C1 segment of cervical spinal cord (tissue), 14 donors: Measurements from ENCODE around the gene EFCAB11.

Experiments used
- DNase-seq, 14 donors: peaks; one replicate each; lab custom pipeline; 2025; lab: John Stamatoyannopoulos, UW

EFCAB11 gene

DNA sequence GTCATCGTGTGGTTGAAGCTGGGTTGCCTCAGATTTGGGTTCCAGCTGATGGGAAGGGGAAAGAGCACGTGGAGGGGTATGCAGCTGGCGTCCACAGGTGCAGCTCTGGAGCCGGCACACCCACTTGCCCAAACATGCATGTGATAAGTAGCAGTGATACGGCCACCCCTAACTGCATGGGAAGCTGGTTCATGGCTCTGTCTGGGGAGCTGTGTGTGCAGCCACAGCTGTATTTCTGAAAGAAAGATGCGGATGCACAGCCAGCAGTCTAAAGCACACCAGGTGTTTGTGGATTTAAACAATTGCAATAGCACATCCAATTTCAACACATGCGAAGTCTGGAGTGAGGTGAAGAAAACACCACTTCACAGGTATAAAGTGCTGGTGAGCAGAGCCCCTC is 181.4 kb downstream of the EFCAB11 start:
- no peak for DNase-seq

DNA sequence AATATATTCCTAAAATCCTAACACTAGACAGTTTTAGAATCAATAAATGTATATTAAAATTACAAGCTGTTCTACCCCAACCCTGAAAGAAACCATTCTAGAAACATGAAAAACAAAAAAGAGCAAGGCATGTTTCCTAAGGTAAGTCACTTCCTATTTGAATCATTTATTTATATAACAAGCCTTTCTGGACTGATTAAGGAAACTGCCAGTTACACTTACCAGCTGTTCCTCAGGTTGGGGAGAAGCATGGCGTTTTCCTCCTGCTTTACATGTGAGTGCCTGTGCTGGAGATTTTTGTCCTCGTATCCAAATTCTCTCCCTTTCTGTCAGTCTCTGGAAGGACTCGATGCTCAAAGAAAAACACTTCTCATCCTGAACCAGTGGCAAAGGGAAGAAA is 183.3 kb downstream of the EFCAB11 start:
- no peak for DNase-seq

DNA sequence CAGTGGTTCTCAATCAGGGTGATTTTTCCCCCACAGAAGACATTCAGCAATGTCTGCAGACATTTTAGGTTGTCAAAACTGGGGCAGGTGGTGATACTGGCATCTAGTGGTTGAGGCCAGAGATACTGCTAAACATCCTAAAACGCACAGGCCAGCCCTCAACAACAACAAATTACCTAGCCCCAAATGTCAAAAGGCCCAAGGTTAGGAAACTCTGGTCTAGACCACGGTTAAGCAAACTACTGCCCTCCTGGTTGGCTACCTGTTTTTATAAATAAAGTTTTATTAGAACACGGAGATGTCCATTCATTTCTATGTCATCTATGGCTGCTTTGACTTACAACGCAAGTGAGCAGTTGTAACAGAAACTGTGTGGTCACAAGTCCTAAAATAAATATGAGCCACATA is 186.7 kb downstream of the EFCAB11 start:
- DNase-seq = peak in 1 of 14 donors; percentile 6

DNA sequence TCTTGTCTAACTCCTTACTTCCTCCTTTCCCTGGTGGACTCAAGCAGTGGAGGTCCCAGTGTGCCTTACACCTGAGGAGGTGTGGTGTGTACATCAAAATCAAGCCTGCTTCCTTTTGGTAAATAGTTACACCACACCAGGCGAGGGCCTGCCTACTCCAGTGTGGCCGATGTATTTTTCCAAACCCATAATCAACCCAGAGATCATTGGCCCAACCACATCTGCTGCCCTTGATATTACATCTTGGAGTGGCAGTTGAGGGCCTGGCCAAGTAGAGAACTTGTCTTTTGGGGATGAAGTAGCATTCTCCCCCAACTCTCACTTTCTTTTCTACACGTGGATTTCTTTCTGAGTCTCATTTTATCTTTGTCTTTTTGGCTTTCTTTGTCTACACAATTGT is 187.4 kb downstream of the EFCAB11 start:
- no peak for DNase-seq

DNA sequence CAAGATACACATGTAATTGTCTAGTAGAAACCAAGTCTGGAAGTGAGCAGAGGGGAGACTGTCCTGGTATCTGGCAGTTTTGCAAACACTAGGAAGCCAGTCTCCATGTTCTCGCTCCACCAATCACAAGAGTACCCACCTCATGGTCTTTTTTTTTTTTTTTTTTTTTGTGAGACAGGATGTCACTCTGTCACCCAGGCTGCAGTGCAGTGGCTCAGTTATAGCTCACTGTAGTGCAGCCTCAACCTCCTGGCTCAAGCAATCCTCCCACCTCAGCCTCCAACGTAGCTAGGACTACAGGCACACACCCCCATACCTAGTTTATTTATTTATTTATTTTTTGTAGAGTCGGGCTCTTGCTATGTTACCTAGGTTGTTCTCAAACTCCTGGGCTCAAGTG is 189.2 kb downstream of the EFCAB11 start:
- DNase-seq = no peak

DNA sequence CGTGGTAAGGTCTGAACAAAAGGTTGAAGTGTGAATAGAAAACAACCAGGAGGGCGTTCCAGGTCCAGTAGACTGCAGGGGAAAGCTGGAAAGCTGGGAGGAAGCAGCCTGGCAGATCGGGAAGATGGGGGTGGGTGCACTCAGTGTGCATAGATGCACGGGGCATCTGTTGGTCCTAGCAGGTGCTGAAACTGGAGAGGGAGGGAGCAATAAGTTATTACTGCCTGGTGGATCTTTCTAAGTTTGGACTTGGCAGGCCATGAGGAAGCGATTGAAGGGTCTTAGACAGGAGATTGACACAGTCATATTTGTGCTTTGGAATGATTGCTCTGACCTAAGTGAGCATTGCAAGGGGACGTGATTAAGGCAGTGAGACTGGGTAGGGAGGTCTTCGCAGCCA is 194.4 kb downstream of the EFCAB11 start:
- DNase-seq = no peak

DNA sequence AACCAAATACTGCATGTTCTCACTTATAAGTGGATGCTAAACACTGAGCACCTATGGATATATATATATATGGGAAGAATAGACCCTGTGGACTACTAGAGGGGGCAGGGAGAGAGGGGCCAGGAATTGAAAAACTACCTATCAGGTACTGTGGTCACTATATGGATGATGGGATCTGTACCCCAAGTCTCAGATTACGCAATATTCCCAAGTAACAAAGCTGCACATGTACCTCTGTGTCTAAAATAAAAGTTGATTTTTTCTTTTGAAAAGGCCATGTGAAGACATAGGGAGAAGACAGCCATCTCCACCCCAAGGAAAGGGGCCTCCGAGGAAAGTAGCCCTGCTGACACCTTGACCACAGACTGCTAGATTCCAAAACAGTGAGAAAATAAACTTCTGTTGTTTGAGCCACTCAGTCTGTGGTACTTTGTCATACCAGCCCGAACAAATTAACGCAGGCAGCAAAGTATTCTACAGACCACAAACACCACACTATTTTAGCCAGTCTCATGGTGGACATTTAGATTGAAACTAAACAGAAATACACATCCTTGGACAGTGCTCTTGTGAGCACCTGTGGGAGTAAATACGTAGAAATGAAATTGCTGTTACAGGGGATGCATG is 197.1 kb downstream of the EFCAB11 start:
- DNase-seq = no peak

DNA sequence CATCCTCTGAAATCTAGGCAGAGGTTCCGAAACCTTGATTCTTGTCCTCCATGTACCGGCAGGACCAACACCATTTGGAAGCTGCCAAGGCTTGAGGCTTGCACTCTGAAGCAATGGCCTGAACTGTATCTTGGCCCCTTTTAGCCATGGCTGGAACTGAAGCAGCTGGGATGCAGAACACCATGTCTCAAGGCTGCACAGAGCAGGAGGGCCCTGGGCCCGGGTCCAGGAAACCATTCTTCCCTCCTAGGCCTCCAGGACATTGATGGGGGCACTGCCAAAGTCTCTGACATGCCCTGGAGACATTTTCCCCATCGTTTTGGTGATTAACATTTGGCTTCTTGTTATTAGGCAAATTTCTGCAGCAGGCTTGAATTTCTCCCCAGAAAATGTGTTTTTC is 198.7 kb downstream of the EFCAB11 start:
- DNase-seq = no peak

DNA sequence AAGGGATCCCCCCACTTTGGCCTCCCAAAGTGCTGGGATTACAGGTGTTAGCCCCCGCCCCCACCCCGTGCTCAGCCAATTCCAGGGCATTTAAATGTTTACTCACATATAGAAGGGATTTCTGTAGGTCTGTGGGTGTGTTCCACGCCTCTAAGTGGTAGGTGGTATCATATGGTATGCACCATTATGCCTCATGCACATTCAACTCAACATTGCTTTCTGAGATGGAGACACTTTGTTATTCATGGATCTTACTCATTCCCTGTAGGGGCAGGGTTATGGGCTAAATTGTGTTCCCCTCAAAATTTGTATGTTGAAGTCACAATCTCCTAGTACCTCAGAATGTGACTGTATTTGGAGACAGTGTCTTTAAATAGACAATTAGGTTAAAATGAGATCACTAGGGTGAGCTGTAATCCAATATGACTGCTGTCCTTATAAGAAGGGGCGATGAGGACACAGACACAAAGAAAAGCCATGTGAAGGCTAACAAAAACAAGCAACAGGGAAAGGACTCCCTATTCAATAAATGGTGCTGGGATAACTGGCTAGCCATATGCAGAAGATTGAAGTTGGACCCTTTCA is 200.6 kb downstream of the EFCAB11 start:
- no peak for DNase-seq

DNA sequence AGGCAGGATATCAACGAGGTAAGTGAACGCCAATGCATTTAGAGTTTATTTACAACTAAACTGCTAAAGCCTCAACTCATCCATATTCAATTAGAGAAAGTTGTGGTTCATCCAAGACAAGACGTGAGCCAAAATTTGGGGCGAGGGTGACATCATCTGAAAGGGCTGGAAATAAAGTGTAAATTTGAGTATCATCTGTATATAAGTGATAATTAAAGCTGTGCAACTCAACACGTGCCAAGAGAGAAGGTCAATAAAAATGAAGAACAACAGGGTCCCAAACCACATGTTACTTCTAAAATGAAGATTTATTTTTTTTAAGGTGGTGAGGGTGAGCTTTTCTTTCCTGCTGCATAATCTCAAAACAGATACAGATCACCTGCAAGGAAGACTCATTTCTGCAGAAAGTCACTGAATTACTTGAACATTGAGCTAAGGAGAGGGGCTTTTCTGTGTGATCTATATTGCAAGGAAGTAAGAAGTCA is 203.6 kb downstream of the EFCAB11 start:
- DNase-seq = no peak

DNA sequence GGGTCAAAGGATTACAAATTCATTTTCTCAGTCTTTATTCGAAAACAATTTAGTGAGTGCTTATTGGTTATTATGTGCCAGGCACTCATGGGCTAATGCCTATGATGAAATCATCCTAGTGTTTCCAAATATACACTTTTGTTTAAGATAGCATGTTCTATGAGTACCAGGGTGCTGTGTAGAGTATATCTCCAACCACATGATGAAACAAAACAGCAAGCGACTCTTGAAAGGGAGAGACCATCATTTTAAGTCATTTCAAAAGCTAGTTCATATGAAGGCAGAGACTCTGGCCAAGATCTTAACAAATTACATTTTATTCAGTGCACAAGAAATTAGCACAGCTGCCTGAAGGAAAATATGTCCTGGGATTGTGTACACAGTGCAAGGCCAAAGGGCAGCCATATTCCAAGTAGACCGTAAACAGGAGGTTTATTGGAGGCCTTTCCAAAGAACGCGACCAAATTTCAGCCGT is 204.2 kb downstream of the EFCAB11 start:
- no peak for DNase-seq

DNA sequence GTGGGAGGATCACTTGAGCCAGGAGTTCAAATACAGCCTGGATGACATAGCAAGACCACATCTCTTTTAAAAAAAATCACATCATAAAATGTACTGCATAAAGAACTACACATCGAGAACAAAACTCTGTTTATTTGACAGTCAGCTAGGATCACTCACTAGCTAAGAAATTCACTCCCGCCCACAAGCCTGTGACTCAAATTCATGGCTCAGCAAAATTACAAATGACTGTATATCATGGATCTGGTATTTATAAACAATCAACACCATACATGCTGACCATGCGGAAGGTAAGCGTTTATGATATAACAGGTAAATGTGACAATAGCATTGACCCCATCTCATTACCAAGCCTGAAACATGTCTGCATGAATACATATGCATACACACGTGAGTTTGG is 206.5 kb downstream of the EFCAB11 start:
- no peak for DNase-seq

DNA sequence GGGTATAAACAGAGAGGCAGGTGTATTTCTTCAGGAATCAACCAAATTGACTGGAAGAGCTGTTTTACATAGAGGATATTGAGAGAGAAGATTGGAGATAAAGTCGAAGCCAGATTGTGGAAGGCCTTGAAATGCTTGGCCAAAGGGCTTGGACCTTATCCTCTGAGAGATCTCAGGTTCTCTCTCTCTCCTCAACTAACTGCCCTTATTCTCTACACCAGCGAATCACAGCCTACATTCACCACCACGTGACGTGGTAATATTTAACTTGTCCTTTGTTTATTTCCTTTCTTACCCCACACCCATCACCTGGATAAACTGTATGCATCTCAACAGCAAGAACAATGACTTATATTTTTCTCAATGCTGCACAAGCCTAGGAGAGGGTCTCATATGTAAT is 207.4 kb downstream of the EFCAB11 start:
- no peak for DNase-seq

DNA sequence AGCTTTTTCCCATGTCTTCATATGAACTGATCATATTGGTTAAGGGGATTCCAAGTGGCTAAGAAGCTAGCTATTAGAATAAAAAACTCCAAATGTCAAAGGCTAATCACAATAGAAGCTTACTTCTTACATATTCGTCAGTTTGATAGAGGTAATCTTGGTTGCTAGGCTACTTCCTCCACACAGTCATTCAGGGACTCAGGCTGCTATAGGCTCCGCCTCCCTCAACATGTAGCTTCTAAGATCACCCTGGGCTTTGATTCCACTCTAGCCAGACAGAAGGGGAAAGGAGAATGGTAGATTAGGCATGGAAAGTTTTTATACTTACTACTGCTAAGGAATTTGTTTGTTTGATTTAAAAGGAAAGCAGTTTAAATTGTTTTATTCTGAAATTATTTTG is 207.9 kb downstream of the EFCAB11 start:
- no peak for DNase-seq

DNA sequence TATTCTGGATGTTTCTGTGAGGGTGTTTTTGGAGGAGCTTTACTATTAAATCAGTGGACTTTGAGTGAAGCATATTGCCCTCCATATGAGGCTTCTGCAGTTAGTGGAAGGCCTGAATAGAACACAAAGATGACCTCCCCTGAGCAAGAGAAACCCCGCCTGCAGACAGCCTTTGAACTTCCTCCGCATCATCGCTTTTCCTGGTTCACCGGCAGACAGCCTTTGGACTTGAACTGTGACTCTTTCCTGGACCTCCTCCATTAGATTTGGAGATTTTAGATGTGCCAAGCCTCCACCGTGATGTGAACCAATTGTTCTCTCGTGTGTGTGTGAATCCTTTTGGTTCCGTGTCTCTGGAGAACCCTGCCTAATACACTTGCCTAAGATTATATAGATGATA is 208.4 kb downstream of the EFCAB11 start:
- DNase-seq = no peak
